IPS-NIHi7 (cell line): ENCODE measurements around the gene NLGN1.
A peak's percentile ranks its signal among the peaks of the same experiment; 100 is the strongest.

Experiments
- DNase-seq: peaks from one replicate; pipeline ENCODE4 v3.0.0; 2012; ENCODE audit warnings: mixed read lengths; ENCODE audit errors: extremely low spot score

The NLGN1 gene

DNA sequence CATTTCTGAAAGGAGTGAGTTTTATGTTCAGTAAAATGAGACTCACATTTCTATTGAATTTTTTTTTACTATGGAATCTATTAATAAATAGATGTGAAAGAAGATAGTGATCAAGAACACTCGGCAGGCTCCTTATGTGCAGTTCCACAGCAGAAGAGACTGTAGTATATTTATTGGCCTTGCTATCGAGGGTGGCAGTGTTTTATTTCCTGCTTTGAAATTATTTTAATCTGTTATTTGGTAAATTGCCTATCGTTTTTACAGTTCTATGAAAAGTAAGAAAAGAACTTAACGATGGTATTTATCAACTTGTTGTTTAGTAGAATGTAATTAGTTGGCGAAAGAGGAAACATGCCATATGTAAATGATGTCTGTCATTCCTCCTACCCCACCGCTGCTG is 238.3 kb downstream of the NLGN1 start:
- no peak for DNase-seq

DNA sequence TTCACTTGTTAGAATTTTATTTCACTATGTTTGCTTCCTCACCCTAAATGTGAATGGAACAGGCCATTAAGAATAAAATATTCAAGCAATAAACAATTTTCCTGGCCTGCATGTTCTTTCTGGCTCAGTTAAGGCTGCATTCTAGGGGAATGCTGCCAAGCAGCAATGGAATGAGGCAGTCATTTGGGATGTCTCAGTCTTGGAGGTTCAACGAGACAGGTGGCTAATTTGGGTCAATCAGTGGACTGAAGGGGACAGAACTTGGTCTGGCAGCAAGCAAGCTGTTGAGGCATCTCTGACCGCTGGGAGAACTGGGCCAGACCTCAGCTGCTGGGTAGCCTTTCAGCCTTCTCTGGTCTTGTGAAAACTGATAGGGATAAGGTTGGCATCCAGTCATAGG is 241.6 kb downstream of the NLGN1 start:
- DNase-seq = no peak

DNA sequence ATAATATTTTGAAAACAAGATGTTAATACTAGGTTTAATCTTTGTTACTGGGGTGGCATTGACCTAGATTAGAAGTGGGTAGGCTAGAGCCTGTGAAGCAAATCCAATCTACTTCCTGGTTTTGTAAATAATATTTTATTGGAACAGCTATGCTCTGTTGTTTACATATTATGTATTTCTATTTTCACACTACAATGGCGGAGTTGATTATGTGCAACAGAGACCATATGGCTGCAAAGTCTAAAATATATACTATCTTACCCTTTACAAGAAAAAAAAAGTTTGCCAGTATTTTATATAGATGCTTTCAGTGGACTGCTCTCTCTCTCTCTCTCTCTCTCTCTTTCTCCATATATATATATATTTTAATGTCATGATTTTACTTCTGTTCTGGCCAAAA is 244.2 kb downstream of the NLGN1 start:
- no peak for DNase-seq

DNA sequence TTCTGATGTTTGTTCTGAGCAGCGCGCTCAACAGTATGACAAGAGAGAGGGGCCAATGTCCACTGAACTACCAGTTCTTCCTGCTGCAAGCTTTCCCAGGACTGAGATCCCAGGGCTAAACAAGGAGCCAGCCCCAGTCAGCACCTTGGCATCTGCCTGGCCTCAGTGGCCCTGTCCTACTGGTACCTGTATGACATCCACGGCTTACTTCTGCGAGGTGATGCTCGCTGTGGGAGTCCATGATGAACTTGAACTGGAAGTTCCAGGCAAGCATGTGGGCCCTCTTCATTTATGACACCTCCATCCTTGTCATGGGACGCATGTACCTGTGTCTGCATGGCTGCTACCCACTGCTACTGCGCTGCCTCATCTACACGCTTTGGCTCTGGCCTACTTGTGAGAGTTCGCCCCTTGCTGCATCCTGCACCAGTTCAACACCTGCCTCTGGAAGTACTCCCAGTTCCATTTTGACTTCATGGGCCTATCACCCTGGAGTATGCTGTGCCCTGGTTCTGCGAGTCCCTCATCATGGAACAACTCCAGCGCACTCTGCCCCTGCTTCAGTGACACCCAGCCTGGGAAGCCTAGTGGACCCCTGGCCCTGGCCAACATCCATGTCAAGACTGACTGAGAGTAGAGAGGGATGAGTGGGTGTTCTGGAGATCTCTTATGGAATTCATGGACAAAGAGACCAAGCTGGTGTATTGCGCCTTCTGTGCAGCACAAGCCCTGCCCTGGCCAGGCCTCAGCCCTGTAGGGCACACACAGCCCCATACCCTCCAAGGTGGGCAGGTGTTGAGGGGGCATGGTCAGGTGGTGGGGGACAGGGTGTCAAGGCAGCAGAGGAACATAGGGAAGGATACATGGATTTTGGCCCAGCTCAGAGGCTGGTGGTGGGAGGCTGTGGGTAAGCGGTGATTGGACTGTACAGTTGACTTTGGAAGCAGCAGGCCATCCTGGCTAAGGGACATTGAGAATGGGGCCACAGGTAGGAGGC is 246.8 kb downstream of the NLGN1 start:
- DNase-seq = no peak

DNA sequence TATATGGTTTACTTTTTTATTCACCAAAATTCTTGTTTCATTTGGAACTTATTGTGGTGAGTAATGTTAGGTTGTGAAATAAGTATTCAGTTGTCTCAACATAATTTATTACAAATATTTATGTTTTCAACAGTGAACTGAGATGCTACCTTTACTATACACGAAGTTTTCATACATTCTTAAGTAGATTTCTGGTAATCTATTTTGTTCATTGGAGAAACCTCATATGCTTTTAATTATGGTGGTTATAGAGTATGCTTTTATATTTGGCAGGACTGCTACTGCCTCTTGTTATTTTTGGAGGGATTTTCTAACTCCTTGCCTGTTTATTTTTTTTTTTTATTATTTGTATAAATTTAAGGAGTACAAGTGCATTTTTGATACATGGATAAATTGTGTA is 253.1 kb downstream of the NLGN1 start:
- no peak for DNase-seq

DNA sequence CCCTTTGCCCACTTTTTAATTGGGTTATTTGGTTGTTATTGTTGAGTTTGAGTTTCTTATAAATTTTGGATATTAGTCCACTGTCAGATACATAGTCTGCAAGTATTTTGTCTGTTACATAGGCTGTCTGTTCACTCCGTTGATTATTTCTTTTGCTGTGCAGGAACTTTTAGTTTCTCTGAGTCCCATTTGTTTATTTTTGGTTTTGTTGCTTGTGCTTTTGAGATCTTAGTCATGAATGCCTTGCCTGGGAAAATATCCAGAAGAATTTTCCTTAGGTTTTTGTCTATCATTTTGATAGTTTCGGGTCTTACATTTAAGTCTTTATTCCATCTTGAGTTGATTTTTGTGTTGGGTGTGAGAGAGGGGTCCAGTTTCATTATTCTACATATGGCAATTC is 254.5 kb downstream of the NLGN1 start:
- no peak for DNase-seq

DNA sequence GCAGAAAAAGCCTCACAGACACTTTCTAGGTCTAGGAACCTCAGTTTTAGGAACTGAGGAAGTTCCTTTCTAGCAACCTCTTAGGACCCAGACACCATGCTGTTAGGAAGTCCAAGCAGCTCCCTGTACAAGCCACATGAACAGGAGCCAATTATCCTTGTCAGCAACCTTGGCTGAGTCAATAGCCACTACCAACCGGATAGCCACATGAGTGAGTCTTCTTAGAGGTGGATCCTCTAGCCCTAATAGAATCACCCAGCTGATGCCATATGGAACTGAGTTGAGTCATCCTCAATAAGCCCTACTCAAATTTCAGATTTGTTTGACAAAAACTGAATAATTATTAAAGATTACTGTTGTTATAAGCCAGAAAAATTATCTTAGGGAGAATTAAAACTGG is 256.2 kb downstream of the NLGN1 start:
- DNase-seq = no peak

DNA sequence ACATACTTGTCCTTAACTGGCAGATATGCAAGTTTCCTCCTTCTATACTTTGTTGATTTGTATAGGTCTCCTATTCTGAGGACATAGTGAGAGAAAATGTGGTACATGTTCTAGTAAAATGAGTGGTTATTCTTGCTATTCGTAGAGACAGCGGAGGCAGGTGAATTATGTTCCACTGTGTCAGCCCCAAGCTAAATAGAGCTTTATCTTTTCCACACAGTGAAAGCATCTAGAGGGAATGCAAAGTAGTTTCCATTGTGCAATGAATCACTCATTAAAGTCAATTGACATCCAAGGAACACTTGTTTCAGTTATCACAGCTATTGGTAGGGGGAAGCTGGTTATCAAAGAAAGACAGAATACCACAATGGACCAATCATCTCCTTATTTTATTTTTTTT is 262.4 kb downstream of the NLGN1 start:
- no peak for DNase-seq

DNA sequence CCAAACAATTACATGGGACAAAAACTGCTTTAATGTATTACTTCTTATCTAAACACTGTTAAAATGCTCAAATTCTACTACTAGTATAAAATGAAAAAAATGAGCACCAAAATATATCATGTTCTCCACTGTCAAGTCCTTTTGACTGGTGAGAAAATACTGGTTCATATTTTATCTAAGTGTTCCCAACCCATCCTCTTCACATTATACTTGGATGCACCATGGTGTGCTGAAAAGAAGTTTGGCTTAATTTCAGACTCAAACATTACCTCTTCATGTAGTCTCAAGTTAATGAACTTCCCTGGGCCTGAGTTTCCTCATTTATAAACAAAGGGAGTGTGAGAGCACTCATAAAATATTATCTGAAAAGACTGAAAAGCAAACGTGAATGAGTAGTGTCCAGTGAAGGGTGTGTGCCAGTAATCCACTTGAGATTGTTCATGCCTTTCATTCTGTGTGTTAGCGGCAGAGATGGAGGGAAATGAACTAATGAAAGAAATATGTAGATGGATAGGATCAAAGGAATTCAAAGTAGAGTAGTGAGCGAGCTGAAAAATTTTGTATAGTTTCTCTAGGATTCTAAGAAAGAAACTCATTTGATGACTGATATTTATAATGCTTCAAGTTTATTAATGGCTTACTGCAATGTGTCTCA is 263.2 kb downstream of the NLGN1 start:
- no peak for DNase-seq

DNA sequence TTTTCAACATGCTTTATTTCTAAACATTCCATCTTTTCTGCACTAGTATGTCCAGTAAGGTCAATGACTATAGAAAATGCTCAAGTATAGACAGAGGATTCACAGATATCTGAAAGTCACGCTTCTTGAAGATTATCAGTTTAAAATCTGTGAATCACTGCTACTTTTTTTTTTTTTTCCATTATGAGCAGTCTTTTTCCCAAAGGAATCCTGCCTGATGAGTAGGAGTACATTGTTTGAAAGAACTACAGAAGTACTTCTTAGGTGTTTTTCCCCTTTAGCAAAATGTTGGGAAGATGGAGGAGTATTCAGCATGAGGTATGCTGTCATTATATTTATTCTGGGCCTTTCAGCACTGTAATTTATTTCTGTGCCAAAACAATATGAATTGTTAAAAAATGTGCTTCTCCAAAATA is 266.2 kb downstream of the NLGN1 start:
- no peak for DNase-seq

DNA sequence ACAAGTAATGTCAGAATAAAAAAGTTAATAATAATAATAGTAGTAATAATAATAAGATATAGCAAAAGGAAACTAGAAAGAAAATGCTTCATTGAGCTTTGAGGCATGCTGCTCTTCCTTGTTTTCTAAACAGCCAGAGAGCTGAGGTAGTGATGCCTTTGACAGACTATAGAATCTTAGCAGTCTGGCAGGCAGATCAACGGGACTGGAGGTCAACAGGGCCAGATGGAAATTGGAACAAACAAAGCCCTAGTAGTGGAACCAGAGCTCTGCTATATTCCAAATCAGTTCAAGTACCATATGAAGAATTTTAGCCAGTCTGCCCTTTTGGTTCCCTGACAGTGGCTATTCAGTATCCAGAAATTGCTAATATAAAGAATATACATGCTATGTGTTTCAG is 278.6 kb downstream of the NLGN1 start:
- no peak for DNase-seq

DNA sequence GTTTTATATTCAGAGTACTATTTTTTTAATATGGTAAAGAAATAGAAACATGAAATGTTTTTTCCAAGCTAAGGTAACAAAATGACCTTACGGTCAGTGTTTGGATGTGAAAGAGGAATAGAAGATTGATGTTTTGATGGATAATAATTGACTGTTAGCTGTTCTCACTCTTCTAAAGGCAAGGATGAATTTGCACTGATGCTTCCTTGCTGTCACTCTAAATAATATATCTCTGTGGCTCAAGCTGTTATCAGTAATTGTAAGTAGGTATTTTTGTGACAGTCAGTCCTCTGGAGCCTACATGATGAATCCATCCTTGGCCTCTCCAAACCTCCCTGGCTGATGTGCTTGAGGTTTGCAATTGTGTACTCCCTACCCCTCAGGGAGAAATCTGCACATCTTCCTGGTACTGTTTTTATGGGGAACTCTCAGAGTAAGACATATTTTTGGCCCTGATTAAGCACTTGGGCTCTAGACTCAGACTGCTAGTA is 283.7 kb downstream of the NLGN1 start:
- no peak for DNase-seq

DNA sequence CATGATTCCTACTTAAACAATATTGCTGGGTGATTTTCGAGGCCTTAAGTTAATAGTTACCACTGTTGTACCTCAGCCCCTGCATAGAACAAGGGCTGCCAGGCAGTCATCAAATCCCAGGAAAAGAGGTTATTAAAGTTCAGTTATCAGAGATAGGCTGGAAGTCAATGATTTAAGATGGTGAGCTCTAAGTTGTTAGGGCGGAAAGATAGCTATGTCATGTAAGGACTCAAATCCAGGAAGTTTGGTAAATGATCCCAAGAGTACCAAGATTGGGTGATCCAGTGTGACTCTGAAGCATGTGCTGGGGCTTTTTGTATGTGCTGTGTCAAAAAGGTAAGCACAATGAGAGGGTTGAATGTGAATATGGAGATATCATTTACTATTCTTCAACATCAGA is 287.9 kb downstream of the NLGN1 start:
- no peak for DNase-seq

DNA sequence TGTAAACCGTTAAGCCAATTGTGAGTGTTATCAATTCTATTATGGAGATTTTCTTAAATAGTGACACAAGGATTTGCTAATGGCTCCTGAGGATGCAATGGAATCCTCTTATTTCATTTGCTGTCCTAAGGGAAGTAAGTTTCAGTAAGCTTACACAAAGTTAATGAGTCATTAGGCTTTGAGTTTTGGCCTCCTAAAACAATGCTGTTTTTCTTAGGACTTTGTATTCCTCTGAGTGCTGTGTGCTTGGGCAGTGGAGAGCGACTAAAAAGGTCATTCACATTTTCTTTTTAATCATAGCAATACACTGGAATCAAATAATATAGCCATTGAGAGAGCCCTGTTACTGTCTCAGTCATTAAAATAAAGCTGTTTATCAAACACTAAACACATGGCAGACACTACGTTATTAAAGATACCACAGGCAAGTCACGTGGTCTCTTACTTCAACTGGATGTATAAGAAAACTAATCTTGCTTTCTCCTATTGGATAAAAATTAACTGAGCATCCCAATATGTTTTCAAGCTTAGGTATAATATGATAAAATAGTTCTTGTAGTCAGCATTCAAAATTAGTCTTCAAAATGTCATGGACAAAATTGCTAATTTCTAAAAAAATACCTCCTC is 290.8 kb downstream of the NLGN1 start:
- no peak for DNase-seq

DNA sequence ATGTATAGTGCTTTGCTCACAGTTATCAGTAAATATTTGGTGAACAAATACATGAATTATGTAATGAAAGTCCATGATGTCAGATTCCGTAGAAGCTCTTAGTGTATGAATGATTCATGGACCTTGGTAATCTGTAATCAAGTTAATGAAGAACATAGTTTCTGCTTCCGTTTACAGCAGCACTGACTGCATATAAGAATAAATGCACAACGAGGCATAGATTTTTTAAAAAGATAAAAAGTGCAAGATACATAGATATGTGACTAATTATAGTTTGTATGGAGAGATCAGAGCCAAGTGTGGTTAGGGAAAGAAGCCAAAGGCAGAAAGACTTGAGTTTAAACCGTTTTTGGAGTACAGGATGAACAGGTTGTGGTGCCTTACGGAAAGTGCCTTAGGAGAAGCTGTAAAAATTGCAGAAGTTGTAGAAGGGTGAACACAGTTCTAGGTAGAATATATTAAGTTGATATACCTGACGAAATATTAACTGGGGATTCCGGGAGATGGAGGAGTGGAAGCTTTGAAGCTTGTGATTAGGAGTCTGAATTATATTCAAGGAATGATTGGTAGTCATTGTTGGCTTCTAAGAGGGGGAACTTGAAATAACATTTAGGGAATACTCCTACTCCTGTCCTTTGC is 293.1 kb downstream of the NLGN1 start:
- no peak for DNase-seq

DNA sequence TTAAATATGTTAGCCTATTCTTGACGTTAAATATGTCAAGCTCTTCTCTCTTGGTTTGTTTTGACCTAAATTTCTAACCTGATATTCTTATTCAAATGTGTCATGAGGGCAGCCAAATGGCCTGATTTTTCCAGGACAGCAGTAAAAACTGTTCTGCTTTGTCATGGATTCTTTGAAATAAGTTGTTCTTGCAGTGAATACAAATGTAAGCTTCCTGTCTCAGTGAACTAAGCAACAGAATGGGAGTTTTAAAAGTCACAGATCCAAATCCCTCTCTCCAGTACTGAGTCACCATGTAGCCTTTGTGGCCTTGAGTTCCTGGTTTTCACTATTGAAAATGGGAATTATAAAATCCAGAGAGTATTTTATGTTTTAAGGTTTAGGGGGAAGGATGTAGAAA is 301.8 kb downstream of the NLGN1 start:
- DNase-seq = no peak

DNA sequence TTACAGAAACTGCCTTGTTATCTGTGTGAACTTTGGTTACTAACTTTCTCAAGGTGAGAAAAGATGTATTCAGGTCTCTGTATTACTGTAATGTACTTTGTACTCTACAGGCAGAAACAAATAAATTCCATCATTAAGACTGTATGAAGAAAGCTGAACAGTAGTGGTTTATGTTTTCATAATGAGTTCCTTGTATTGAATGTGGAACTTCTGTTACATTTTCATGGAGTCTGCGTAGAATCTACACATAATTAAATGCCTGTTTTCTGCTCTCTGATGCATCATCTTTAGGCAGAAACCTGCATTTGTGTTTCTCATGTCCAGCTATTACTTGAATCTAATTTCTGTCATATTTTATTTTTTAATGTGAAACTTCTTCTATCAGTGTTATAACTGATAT is 302.8 kb downstream of the NLGN1 start:
- DNase-seq = no peak

DNA sequence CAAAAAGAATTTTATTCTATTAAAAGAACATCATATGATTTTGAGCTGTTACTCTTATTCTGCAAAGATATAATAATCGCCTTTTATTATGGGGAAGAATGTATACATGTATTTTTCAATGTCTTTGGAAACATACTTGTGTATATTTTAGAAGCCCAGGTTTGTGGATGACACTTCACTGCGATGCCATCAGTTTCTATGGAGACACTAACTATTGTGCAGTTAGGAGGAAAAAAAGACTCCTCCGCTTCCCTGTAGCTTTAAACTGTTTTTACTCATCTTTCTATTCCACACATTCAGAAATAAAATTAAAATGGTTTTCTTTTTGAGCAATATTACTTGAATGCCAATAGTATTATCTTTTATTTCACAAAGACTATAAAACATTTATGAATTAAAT is 305.0 kb downstream of the NLGN1 start:
- DNase-seq = no peak

DNA sequence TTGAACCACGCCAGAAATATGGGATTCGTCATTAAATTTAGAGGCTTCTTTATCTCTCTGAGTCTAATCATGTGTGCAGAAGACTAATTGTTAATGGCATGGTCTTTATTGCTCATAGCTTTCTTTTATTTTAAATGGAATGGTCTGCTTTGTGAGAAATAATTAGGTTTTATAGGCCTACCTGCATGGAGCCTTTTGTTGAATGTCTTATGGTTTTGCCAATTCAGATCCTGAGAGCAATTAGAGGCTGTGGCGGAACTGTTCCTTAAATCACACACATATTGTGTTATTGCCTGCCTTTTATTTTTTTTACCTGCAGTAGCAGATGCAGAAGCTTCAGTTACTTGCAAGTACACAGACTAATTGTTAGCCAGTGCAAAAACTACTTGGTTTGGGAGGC is 306.2 kb downstream of the NLGN1 start:
- DNase-seq = no peak

DNA sequence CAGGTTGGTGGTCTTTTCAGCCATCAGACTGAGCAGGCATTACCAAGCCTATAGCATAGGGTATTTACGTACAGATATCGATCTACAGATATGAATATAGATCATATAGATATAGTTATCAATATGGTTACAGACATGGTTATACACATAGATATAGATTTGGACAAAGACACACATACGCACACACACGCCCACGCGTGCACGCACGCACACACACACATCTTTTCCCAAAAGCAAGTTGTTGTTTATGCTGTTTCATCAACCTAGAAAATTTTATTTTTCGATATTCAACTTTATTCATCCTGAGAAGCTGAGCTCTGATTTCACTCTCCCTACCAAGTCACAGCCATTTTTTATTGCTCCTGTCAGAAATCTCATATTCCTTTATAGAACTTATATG is 309.1 kb downstream of the NLGN1 start:
- DNase-seq = no peak

DNA sequence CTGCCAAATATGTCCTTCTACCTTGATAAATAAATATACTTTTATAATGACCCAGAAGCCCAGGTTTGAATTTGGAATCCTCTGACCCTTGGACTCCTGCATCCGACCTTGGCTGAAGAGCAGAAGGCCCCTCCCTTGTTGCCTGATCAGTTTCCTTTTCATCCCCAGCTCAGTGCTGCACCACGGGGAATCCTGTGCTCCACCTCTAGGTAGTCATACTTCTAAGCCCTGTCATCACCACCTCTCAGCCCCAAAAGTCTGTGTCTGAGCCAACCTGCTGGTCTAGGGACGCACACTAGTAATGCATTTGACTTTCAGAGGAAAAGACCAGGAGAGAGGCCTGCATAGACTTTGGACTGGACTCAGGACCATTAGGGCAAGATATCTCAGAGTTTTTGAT is 310.6 kb downstream of the NLGN1 start:
- peak; percentile 25 for DNase-seq

DNA sequence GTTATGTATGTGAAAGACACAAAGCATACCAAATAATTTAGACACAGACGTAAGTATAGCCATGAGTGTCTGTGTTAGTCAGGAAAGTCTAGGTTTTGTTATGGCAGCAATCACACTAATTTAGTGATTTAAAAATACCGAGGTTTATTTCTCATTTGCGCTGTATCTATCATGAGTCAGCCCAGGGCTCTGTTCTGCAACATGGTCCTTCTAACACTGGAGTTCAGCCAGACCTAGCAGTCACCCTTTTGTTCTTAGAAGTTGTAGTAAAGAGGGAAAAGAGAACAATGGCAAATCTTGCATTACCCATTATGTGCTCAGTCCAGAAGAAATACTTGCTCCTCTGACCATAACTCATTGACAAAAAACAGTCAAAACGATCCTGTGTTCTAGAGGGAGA is 311.5 kb downstream of the NLGN1 start:
- no peak for DNase-seq
